SK-N-SH (cell line): ENCODE data around the gene ATE1.

Source experiments
- CTCF ChIP-seq: fragments of 200-600 bp; sonication (generic); IDR thresholded peaks from 2 replicates; pipeline ENCODE4 v1.6.1; 2017; ENCODE audit warnings: antibody characterized with exemption, mild to moderate bottlenecking, moderate library complexity
- EP300 ChIP-seq, 2 experiments: IDR thresholded peaks; 2 replicates each; pipeline versions ENCODE4 v1.4.0 to v1.6.1; 2012; ENCODE audit warnings: borderline replicate concordance in 1 of 2, low read depth in 1 of 2, low read length in 1 of 2
- JUND ChIP-seq: IDR thresholded peaks from 2 replicates; pipeline ENCODE4 v1.4.0; 2012
- TF ChIP-seq, protein P1 (sequence below): IDR thresholded peaks from 2 replicates; pipeline ENCODE4 v1.4.0; 2012; ENCODE audit warnings: low read depth

- TF ChIP-seq, protein P1, sequence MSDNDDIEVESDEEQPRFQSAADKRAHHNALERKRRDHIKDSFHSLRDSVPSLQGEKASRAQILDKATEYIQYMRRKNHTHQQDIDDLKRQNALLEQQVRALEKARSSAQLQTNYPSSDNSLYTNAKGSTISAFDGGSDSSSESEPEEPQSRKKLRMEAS: no peak
- TF ChIP-seq CTCF: no peak
- TF ChIP-seq JUND: no peak
- no peak for TF ChIP-seq EP300 (IDR thresholded peaks at IDR 0.05; ENCODE audit: borderline replicate concordance in 1 of 2, low read depth in 1 of 2, low read length in 1 of 2)
Observed at GRCh38 chr10:121732172-121732571, 195.7 kb downstream of the ATE1 start.
